ENCODE data around the gene CFAP73. TPM values are rescaled to one million over a fixed set of nuclear protein-coding genes. Genes with fewer than 3 reads are reported as not detected.

CFAP73 gene
- total RNA-seq, 2 donors from 2014 or later = not detected

- Histone ChIP-seq H3K9me3 (no peaks in the 10 kb centered on the region), H3K27ac (no peak overlapping the region), H3K4me3 (no peak overlapping the region), H3K4me1 (ENCODE audit: control insufficient read depth in 1 of 2, low read depth in 2 of 2) (peaks cover 9 to 24% of the 10 kb centered on the region in 2 donors), H3K27me3 (replicated peaks; ENCODE audit: insufficient read depth) (no peaks in the 10 kb centered on the region), H3K36me3 (peaks cover 25% of the 10 kb centered on the region)
- TF ChIP-seq CTCF (IDR thresholded peaks at IDR 0.05) = no peak
- DNase-seq (ENCODE audit: low spot score) = no peak
- no peak for ATAC-seq (ENCODE audit: insufficient number of reproducible peaks, low FRiP score, low read depth)
Observed at GRCh38 chr12:113155646-113156045, 6.1 kb downstream of the CFAP73 start.

GRCh38 chr12:113157218-113157859 is 7.8 kb downstream of the CFAP73 start:
- no peak for TF ChIP-seq CTCF (IDR thresholded peaks at IDR 0.05)
- Histone ChIP-seq H3K36me3 (peaks cover 33% of the 10 kb centered on the region), H3K4me1 (ENCODE audit: control insufficient read depth in 1 of 2, low read depth in 2 of 2) (peaks cover 9 to 24% of the 10 kb centered on the region in 2 donors), H3K27me3 (replicated peaks; ENCODE audit: insufficient read depth) (no peaks in the 10 kb centered on the region), H3K9me3 (no peaks in the 10 kb centered on the region), H3K27ac (no peak overlapping the region), H3K4me3 (no peak overlapping the region)
- ATAC-seq (ENCODE audit: insufficient number of reproducible peaks, low FRiP score, low read depth) (no peak), DNase-seq (ENCODE audit: low spot score) (no peak)

- Histone ChIP-seq H3K4me1 (ENCODE audit: control insufficient read depth in 1 of 2, low read depth in 2 of 2) (peaks cover 0 to 12% of the 10 kb centered on the region in 2 donors), H3K9me3 (no peaks in the 10 kb centered on the region), H3K27me3 (replicated peaks; ENCODE audit: insufficient read depth) (no peaks in the 10 kb centered on the region), H3K4me3 (no peak overlapping the region), H3K36me3 (peaks cover 46% of the 10 kb centered on the region), H3K27ac (no peak overlapping the region)
- DNase-seq (ENCODE audit: low spot score) (no peak), ATAC-seq (ENCODE audit: insufficient number of reproducible peaks, low FRiP score, low read depth) (no peak)
- no peak for TF ChIP-seq CTCF (IDR thresholded peaks at IDR 0.05)
Observed at GRCh38 chr12:113158439-113159203, 9.1 kb downstream of the CFAP73 start.

GRCh38 chr12:113159937-113160336 is 10.4 kb downstream of the CFAP73 start:
- Histone ChIP-seq H3K36me3 (peaks cover 56% of the 10 kb centered on the region), H3K9me3 (no peaks in the 10 kb centered on the region), H3K4me3 (no peak overlapping the region), H3K27ac (no peak overlapping the region), H3K4me1 (ENCODE audit: control insufficient read depth in 1 of 2, low read depth in 2 of 2) (peaks cover 0 to under 1% of the 10 kb centered on the region in 2 donors), H3K27me3 (replicated peaks; ENCODE audit: insufficient read depth) (no peaks in the 10 kb centered on the region)
- DNase-seq (ENCODE audit: low spot score) (no peak), ATAC-seq (ENCODE audit: insufficient number of reproducible peaks, low FRiP score, low read depth) (no peak)
- TF ChIP-seq CTCF (IDR thresholded peaks at IDR 0.05) = no peak

GRCh38 chr12:113161415-113162016 is 12.0 kb downstream of the CFAP73 start:
- Histone ChIP-seq H3K9me3 (no peaks in the 10 kb centered on the region), H3K4me1 (ENCODE audit: control insufficient read depth in 1 of 2, low read depth in 2 of 2) (no peaks in the 10 kb centered on the region), H3K27ac (no peak overlapping the region), H3K36me3 (peaks cover 72% of the 10 kb centered on the region), H3K4me3 (no peak overlapping the region), H3K27me3 (replicated peaks; ENCODE audit: insufficient read depth) (no peaks in the 10 kb centered on the region)
- DNase-seq (ENCODE audit: low spot score) (no peak), ATAC-seq (ENCODE audit: insufficient number of reproducible peaks, low FRiP score, low read depth) (no peak)
- TF ChIP-seq CTCF (IDR thresholded peaks at IDR 0.05) = no peak

Data from thoracic aorta (tissue), 2 donors.